HG03565 (cell line): ENCODE results near the gene ELMO1.

ENCODE experiments used
- ATAC-seq: cut with Tn5 transposase; IDR thresholded peaks from one replicate; pipeline ENCODE4 v1.9.1; 2021; ENCODE audit warnings: mild to moderate bottlenecking, moderate library complexity; ENCODE audit not compliant: unreplicated experiment

The ELMO1 gene

GRCh38 chr7:36942025-36942424 lies 506.6 kb downstream of the ELMO1 start:
- ATAC-seq, result no peak

DNA sequence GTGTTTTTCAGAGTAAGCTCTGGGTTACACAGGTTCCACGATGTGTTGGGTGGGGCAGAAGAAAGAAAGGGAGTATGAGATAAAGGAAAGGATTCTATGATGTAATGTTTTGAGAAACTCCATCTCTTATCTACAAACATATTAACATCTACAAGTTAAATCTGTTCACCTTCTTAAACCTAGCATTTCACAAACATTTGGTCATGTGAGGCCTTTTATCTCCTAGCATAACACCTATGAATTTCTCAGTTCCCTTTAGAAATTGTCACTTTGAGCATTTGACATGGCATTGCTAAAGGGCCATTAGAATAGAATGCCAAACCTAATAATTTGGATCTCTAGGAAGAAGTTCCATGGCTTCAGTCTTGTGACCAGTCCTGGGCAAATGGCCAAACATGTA lies 507.3 kb downstream of the ELMO1 start:
- ATAC-seq, result no peak

DNA sequence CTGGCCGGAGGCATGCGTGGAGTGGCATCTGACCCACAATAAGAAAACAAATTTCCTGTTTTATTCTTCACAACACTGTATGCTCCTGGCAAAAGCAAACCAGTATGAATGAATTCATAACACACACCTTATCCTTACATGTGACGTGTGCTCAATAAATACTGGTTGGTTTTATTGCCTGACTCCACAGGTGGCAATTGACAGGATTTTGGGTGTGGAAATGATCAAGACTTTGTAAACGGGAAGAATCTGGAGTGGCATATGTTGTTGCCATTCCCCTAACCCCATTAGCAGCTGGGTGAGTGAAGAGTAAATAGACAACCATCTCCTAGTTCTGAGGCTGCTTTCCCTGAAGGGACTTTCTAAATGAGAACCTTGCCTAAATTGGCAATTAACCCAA lies 508.8 kb downstream of the ELMO1 start:
- no peak for ATAC-seq

- ATAC-seq, result no peak
Measured at GRCh38 chr7:36937754-36938563, 510.7 kb downstream of the ELMO1 start.

- ATAC-seq, result no peak
Measured at GRCh38 chr7:36931892-36932291, 516.8 kb downstream of the ELMO1 start.

GRCh38 chr7:36929791-36930190 lies 518.9 kb downstream of the ELMO1 start:
- no peak for ATAC-seq

DNA sequence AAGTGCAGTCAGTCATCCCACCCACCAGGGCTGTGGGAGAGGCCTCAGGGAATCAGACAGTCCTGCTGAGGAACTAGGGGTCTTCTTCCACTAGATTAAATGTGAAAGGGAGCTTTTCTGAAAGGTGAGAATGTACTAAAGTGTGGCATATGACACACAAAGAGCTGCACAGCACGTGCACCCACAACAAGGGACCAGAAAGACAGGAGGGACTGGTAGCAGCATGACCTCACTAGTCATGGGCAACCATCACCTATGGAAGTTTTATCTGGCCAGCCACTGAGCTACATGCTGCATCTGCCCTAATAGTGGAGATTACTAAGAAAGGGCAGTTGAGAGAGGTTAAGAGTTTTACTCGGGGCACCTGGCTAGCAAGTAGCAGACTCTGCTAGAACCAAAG lies 519.9 kb downstream of the ELMO1 start:
- no peak for ATAC-seq

- ATAC-seq, result no peak
Measured at GRCh38 chr7:36928311-36928710, 520.4 kb downstream of the ELMO1 start.

GRCh38 chr7:36925691-36926090 lies 523.0 kb downstream of the ELMO1 start:
- no peak for ATAC-seq

DNA sequence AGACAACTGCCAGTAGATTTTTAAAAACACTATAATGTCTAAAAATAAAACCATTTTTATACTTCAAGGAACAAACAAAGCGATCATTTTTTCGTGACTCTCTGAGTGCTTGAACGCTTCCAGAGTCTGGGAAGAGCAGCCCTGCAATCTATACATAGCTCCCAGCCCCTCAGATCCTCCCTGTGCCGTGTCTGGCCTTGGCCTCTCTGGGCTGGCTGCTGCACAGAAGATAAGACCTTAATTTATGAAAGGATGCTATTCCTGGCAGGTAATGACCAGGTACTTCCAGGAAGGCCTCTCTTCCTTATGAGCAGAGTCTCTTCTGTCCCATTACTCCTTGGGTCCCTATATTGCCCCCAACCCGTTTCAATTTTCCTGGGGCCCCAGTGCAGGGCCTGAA lies 523.5 kb downstream of the ELMO1 start:
- ATAC-seq, result no peak

GRCh38 chr7:36923943-36924436 lies 524.7 kb downstream of the ELMO1 start:
- ATAC-seq, result no peak

- ATAC-seq, result no peak
Measured at GRCh38 chr7:36923185-36923584, 525.5 kb downstream of the ELMO1 start.

- ATAC-seq, result no peak
Measured at GRCh38 chr7:36920433-36920832, 528.2 kb downstream of the ELMO1 start.

DNA sequence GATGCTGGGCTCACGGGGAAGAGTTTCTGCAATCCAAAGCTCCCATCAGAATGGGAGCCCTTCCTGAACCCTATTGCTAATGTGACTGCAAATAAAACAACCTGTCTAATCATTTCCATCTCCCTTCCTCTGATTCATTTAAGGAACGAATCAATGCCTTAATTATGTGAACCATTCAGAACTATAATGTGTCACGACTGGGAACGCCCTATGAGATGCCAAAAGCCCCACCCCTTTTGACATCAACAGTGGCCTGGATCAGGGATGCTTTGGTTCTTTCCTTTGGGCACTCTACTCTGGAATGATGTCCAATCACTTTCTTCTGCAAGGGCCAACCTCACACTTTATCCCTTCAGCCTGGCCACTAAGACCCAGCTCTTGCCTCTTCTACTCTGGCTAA lies 528.9 kb downstream of the ELMO1 start:
- no peak for ATAC-seq

- no peak for ATAC-seq
Measured at GRCh38 chr7:36918591-36918990, 530.1 kb downstream of the ELMO1 start.

DNA sequence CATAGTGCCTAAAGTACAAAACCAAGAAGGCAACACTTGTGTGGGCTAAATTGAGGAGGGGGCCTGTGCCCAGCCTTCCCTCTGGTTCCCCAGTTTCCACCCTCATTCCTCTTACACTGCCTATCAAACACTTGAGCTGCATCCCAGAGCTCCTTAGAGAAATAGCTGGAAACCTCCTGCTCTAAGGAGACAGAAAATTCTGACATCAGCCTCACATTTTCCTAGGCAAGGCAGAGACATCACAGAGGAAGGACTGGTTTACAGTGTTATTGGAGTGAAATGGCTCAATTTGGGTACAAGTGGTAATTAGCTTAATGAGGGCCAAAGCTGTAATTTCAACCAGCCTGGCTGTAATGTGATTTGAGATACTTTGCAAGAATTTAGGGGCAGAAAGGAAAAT lies 532.0 kb downstream of the ELMO1 start:
- no peak for ATAC-seq

DNA sequence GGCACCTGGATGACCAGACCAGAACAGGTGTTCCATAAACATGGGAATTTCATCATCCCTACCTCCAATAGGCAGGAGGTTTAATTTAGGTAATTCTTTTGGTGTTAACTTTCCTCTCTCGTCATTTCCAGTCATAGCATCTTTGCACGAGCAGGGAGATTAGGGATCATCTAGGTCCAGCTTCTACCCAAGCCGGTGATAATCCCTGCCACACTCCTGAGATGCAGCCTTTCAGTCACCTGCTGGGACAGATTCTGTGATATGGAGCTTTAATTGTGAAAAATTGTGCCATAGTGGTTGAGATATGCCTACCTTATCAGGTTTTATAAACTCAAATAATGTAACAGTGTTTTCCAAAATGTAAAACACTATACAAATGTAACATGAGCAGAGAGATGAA lies 532.5 kb downstream of the ELMO1 start:
- no peak for ATAC-seq

DNA sequence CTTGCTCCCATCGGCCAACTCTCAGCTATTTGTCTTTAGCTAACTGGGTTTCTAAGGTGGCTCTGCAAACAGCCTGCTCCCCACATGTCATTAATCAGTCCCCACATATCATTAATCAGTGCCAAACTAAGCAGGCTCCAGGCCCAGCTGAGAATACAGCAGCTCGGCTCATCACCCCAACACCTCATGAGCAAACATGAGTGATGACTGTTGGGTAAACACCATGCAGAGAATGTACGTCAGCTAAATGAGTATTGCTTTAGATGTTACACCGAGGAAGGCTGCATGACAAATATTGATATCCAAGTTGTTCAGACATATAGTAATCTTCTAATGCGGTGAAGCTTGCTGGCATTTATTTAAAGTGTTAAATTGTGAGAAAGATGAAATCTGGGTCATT lies 536.9 kb downstream of the ELMO1 start:
- ATAC-seq, result no peak

DNA sequence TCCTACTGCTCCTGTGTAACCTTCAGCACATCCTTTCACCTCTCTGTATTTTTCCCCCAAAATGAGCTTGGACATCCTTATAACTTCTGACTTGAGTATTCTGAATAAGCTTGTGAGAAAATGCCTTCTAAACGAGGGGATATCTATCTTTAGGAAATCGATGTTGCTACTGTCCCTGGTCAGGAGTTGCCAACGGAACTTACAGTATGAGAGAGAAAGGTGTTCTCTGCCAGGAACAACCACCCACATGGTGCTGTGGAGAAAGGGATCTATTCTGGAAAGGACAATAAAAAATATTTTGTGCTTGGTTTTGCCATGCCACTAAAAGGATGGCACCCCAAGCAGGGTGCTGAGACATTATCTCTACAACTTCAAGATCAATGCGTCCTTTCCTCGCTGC lies 537.8 kb downstream of the ELMO1 start:
- ATAC-seq, result no peak

- ATAC-seq, result no peak
Measured at GRCh38 chr7:36910401-36910800, 538.3 kb downstream of the ELMO1 start.

DNA sequence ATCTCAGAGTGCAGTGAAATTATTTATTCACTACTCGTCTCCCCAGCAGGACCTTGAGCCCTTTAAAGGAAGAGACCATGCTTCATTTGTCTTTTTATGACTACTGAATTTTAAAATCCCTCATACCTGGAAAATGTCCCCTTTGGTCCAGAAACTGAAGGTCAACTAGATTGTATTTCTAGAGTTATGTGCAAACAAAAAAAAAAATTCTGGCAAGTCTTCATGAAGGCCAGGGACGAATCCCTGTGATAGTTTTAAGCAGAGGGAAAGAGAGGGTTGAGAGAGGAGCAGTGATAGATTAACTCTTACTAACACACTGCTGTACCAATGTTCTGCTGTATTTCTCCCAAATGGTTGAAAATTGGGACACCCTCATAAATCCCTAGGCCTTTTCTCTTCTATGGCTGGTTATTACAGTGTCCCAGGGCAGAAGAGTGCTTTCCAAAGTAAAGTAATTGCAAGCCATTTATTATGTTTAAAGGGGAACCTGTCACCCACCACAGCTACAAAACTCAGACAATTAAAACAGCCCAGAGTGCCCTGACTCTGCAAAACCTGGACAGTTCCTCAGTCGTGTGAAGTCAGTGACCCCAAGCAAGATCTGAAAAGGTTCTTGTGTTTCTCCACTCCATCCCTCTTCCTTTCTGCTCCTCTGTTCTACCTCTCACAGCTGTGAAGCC lies 541.6 kb downstream of the ELMO1 start:
- ATAC-seq, result no peak

DNA sequence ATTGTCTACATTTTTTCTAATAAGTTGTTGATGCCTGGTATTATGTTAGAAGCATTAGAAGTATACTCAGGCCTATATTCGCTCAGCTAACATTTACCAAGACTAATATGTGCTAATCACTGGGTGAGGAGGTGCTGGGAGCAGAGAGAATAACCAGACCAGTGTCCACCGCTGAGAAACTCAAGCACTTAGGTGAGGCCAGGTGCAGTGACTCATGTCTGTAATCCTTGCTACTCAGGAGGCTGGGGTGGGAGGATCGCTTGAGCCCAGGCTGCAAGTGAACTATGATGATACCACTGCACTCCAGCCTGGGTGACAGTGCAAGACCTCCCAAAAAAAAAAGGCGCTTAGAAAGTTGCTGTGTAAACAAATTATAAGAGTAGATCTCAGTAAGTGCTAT lies 542.2 kb downstream of the ELMO1 start:
- no peak for ATAC-seq
